COR-L47 (cell line): ENCODE results near the gene ANGEL1.

Experiments used
- DNase-seq: peaks from one replicate; lab custom pipeline; 2025; lab: John Stamatoyannopoulos, UW

Gene ANGEL1

GRCh38 chr14:76763096-76764041 is 49.3 kb downstream of the ANGEL1 start:
- no peak for DNase-seq

DNA sequence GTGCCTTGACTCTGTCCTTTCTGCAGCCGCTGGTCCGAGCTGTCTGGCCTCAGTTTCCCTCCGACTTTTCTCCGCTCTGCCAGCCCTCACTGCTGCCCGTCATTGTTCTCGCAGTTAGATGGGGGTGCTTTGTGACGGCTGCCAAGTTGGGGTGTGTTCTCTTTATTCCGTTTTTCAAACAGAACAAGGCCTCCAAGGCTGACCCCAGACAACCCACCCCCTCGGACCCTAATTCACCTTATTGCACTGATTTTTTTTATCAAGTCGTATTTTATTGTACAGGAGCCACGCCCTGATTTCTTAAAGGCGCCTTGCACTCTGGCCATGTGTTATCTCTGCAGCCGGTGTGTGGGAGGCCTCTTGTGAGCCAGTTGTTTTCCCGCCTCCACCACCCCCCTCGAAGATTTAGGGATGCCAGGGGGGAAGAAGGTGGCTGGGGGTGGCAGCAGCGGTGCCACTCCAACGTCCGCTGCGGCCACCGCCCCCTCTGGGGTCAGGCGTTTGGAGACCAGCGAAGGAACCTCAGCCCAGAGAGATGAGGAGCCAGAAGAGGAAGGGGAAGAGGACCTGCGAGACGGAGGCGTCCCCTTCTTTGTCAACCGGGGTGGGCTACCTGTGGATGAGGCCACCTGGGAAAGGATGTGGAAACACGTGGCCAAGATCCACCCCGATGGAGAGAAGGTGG is 50.1 kb downstream of the ANGEL1 start:
- DNase-seq: no peak

GRCh38 chr14:76761960-76762410 is 50.7 kb downstream of the ANGEL1 start:
- DNase-seq: peak; percentile 55

- DNase-seq: peak; percentile 65
Measured at GRCh38 chr14:76761136-76761959, 51.3 kb downstream of the ANGEL1 start, which contains the start of gene VASH1. TSS of gene VASH1 (plus strand) at chr14:76761468. CDS start at chr14:76762822, 1,354 bp downstream.

GRCh38 chr14:76760331-76761135 is 52.1 kb downstream of the ANGEL1 start:
- DNase-seq: no peak

DNA sequence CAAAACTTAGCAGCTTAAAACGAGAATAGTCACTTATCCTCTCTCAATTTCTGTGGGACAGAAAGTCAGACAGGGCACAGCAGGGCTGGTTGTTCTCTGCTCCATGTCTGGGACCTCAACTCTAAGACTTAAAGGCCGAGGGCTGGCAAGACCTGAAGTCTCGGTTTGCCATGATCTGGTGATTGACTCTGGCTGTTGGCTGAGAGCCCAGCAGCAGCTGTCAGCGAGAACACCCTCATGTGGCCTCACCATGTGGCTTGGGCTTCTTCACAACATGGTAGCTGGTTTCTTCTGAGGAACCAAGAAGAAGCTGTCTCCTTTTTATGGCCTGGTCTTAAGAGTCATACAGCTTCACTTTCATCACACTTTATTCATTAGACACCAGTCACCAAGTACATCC is 53.1 kb downstream of the ANGEL1 start:
- DNase-seq: no peak

- DNase-seq: no peak
Measured at GRCh38 chr14:76756371-76756750, 56.3 kb downstream of the ANGEL1 start.

DNA sequence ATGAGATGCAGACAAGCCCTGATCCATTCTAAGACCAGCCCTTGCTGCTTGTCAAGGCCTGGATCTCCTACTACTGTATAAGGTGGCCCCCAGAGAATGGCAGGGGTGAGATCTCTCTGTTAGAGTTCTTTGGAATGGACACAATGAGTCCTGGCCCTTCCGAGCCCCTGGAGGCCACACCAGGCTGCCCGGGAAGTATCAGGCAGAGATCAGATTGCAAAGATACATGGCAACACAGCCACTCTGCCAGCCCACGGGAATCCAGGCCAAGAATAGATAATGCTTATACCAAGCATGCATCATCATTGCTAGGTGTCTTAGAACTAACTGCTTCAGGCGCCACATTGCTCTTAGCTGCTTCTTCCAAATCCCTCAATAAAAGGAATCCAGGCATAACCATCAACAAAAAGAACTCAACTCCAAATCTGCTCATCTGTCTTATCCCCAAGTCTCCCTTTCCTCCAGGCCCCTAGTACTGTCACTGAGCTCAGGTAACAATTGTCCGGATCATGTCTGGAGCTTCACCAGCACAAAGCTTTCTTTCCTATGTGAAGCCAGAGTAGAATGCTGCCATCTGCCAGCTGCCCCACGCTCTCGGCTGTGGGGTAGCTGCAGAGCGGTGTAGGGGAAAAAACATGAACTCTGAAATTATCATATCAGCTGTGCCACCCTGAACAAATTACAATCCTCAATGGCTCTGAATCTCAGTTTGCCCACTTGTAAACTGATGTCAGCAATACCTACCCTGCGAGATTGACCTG is 56.9 kb downstream of the ANGEL1 start:
- DNase-seq: no peak

DNA sequence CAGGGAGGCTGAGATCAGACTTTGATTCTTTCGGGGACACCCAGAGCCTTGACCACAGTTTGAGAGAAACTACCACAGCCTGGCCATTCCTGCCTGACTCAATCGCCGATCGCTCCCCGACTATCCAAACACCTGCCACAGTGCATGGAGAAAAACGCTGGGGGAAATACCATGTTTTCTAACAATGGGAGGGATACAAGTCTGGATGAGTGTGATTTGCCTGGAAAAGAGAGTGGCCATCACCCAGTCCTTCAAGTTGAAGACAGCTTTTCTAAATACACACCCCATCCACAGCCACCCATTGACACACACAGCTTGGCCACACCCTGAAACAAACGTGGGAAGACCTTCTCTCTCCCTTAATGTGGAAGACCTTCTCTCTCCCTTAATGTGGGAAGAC is 58.1 kb downstream of the ANGEL1 start:
- DNase-seq: no peak

DNA sequence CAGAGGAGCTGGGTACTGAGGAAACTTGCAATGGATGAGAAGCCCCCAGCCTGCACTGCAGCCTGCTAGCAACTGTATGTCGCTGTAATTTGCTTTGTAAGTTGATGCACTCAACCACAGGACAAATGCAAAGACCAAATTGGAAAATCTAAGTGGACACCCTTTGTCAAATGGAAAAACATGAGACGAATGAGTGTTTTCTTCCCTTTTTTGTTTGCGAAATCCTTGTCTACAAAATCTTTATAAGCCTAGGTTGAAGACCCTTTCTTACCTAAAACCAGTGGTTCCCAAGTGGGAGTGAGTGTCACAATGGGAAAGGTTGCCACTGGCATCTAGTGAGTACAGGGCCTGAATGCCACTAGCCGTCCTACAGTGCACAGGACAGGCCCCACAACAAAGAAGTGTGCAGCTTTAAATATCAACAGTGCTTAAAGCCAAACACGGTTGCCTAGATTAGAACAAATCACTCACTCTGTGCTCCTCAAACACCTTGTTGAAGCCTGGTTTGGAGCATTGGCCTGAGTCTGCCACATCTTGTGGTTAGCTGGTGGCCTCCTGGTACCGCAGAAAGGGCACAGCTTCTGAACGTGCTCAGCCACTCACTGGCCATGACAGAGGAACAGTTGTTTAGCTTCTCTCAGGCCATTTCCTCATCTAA is 59.0 kb downstream of the ANGEL1 start:
- no peak for DNase-seq

- DNase-seq: no peak
Measured at GRCh38 chr14:76752744-76753143, 59.9 kb downstream of the ANGEL1 start.

GRCh38 chr14:76742966-76743365 is 69.7 kb downstream of the ANGEL1 start:
- no peak for DNase-seq

GRCh38 chr14:76742185-76742584 is 70.5 kb downstream of the ANGEL1 start:
- DNase-seq: no peak

DNA sequence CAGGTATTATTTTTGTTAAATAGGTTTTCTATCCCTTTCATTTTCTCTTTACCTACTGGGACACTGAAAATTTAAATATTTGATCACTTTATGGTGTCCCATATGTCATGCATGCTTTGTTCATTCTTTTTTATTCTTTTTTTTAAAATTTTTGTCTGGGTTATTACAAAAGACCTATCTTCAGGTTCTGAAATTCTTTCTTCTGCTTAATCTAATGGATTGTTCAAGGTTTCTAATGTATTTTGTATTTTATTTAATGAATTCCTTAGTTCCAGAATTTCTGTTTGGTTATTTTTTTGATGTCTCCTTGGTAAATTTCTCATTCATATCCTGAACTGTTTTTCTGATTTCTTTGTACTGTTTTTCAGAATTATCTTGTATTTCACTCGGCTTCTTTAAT is 71.6 kb downstream of the ANGEL1 start:
- DNase-seq: no peak
